A673 (cell line): ENCODE results near the gene S100A4. TPM values are rescaled to one million over a fixed set of nuclear protein-coding genes. Genes with fewer than 3 reads are reported as not detected.

ENCODE experiments used
- BruUV-seq: library from RNA; stranded (reverse); fragments of 400-500 nt; replicated peaks from 2 replicates; lab custom pipeline; 2021; lab: Mats Ljungman, UMichigan
- CTCF ChIA-PET: fragments of 300-600 bp; sonication (Branson Sonifier 250); formaldehyde crosslinking; loops from one replicate; lab custom pipeline; 2022; ENCODE audit warnings: antibody characterized with exemption; lab: Charles Lee
- POLR2A ChIA-PET: fragments of 300-600 bp; sonication (Branson Sonifier 250); formaldehyde crosslinking; loops from one replicate; lab custom pipeline; 2022; ENCODE audit warnings: antibody characterized with exemption; ENCODE audit not compliant: low non-redundant PET; lab: Charles Lee
- DNase-seq: peaks from one replicate; pipeline ENCODE4 v3.0.0-alpha.2; 2015; ENCODE audit warnings: low spot score
- H3K27ac ChIP-seq: fragments of 200-600 bp; sonication (generic); 2 replicates; pipeline ENCODE4 v1.5.1; 2016; ENCODE audit warnings: mixed run types, low read depth, mild to moderate bottlenecking, mixed read lengths, antibody characterized with exemption, low read length; ENCODE audit not compliant: poor library complexity, severe bottlenecking
- H3K27me3 ChIP-seq: fragments of 200-600 bp; sonication (generic); replicated peaks from 2 replicates; pipeline ENCODE4 v1.6.1; 2017; ENCODE audit warnings: mixed run types, low read depth, mild to moderate bottlenecking, mixed read lengths, antibody characterized with exemption, low read length; ENCODE audit not compliant: insufficient read depth, poor library complexity
- H3K36me3 ChIP-seq: fragments of 200-600 bp; sonication (generic); 2 replicates; pipeline ENCODE4 v1.6.1; 2016; ENCODE audit warnings: mixed run types, mild to moderate bottlenecking, mixed read lengths, antibody characterized with exemption, low read length; ENCODE audit not compliant: insufficient read depth, poor library complexity, severe bottlenecking
- H3K4me1 ChIP-seq: fragments of 200-600 bp; sonication (generic); 2 replicates; pipeline ENCODE4 v1.6.1; 2017; ENCODE audit warnings: mixed run types, mild to moderate bottlenecking, mixed read lengths, antibody characterized with exemption, low read length; ENCODE audit not compliant: insufficient read depth, poor library complexity, severe bottlenecking
- H3K4me3 ChIP-seq: fragments of 200-600 bp; sonication (generic); 2 replicates; pipeline ENCODE4 v1.5.1; 2016; ENCODE audit warnings: low read depth, mixed run types, mild to moderate bottlenecking, mixed read lengths, low read length; ENCODE audit not compliant: poor library complexity, severe bottlenecking
- H3K9me3 ChIP-seq: fragments of 200-600 bp; sonication (generic); 2 replicates; pipeline ENCODE4 v1.6.1; 2016; ENCODE audit warnings: mixed run types, low read depth, mild to moderate bottlenecking, mixed read lengths, antibody characterized with exemption, low read length; ENCODE audit not compliant: poor library complexity, severe bottlenecking
- CTCF ChIP-seq: fragments of 300-800, 200-600 bp; sonication (generic); conservative IDR thresholded peaks from 2 replicates; pipeline ENCODE4 v1.5.1; 2017; ENCODE audit warnings: low read depth, mild to moderate bottlenecking, antibody characterized with exemption, low read length, moderate library complexity, mixed read lengths
- EZH2 ChIP-seq: fragments of 200-600 bp; sonication (generic); IDR thresholded peaks from 2 replicates; pipeline ENCODE4 v1.6.1; 2017; ENCODE audit warnings: borderline replicate concordance, low read depth, mild to moderate bottlenecking, mixed read lengths, antibody characterized with exemption, low read length; ENCODE audit not compliant: poor library complexity, severe bottlenecking
- intact Hi-C: fragments of 100-400 bp; cut with micrococcal nuclease; formaldehyde crosslinking; loops from one replicate; pipeline ENCODE4 v1.10.0; 2022; ENCODE audit not compliant: unreplicated experiment
- total RNA-seq: library from RNA; stranded (reverse); gene quantifications from 2 replicates; pipeline ENCODE4 v1.2.3, GENCODE V29; 2021

The S100A4 gene
- total RNA-seq, 1 experiment from 2014 or later = 20.0 TPM

GRCh38 chr1:153531638-153532037 lies 14.0 kb downstream of the S100A4 start:
- no peak overlapping the region for H3K27ac ChIP-seq
- CTCF ChIA-PET = interaction anchor here (1.1 to 1.5 kb wide), 3 partner anchors 11 to 37 kb away, joined by 3 to 11 read pairs (median 4); no protein-coding TSS in a partner anchor

GRCh38 chr1:153527683-153528040 lies 17.9 kb downstream of the S100A4 start:
- intact Hi-C loops = no loop called here

More at GRCh38 chr1:153531638-153532037, 14.0 kb downstream of the S100A4 start:
- intact Hi-C loops = loop anchor here (5.0 kb wide), 1 partner anchor 101 kb away; the partner anchor contains the start of gene CHTOP
- DNase-seq = no peak
- Histone ChIP-seq H3K27me3 (no peaks in the 10 kb centered on the region), H3K4me1 (peaks cover 34% of the 10 kb centered on the region), H3K36me3 (no peaks in the 10 kb centered on the region), H3K9me3 (no peaks in the 10 kb centered on the region), H3K4me3 (no peak overlapping the region)
- TF ChIP-seq EZH2 (no peak), CTCF (no peak)
- POLR2A ChIA-PET = no interaction called here
- no TSS peak for BruUV-seq

GRCh38 chr1:153527023-153527682 lies 18.5 kb downstream of the S100A4 start:
- POLR2A ChIA-PET = no interaction called here
- peaks cover 4% of the 10 kb centered on the region for H3K4me1 ChIP-seq
- H3K36me3 ChIP-seq = no peaks in the 10 kb centered on the region
- TF ChIP-seq EZH2 (no peak), CTCF (no peak)
- no peak overlapping the region for H3K27ac ChIP-seq
- intact Hi-C loops = no loop called here
- no peak for DNase-seq
- no TSS peak for BruUV-seq
- H3K27me3 ChIP-seq = no peaks in the 10 kb centered on the region
- no peak overlapping the region for H3K4me3 ChIP-seq
- CTCF ChIA-PET = interaction anchor here (1.0 kb wide), 1 partner anchor 30 kb away, joined by 3 read pairs; no protein-coding TSS in a partner anchor
- H3K9me3 ChIP-seq = no peaks in the 10 kb centered on the region

More at GRCh38 chr1:153527683-153528040, 17.9 kb downstream of the S100A4 start:
- Histone ChIP-seq H3K36me3 (no peaks in the 10 kb centered on the region), H3K9me3 (no peaks in the 10 kb centered on the region), H3K4me3 (no peak overlapping the region), H3K27me3 (no peaks in the 10 kb centered on the region), H3K27ac (no peak overlapping the region), H3K4me1 (peaks cover 9% of the 10 kb centered on the region)
- DNase-seq = no peak
- BruUV-seq = no TSS peak
- TF ChIP-seq EZH2 (no peak), CTCF (no peak)
- ChIA-PET POLR2A (no interaction called here), CTCF (interaction anchor here (1.0 kb wide), 1 partner anchor 29 kb away, joined by 3 read pairs; no protein-coding TSS in a partner anchor)
